Hepatocyte (in vitro differentiated cells): ENCODE results near the gene CNBP. TPM values are rescaled to one million over a fixed set of nuclear protein-coding genes. Genes with fewer than 3 reads are reported as not detected.
"Not testable (repeated sequence)": the region's sequence is repeated elsewhere in the genome, so short reads cannot be mapped to it uniquely, and the experiment has no call there.

Source experiments
- DNase-seq: peaks from one replicate; pipeline ENCODE4 v3.0.0-alpha.2; 2016; ENCODE audit warnings: low spot score
- H2AFZ ChIP-seq: fragments of 200-600 bp; sonication (generic); 2 replicates; pipeline ENCODE4 v1.6.0; 2016; ENCODE audit warnings: antibody characterized with exemption, mild to moderate bottlenecking
- H3K27ac ChIP-seq: fragments of 200-600 bp; sonication (generic); 2 replicates; pipeline ENCODE4 v1.5.1; 2016; ENCODE audit warnings: mild to moderate bottlenecking
- H3K27me3 ChIP-seq: fragments of 200-600 bp; sonication (generic); 2 replicates; pipeline ENCODE4 v1.6.1; 2016
- H3K36me3 ChIP-seq: fragments of 200-600 bp; sonication (generic); replicated peaks from 2 replicates; pipeline ENCODE4 v1.5.1; 2016; ENCODE audit warnings: low read depth; ENCODE audit not compliant: insufficient read depth
- H3K4me1 ChIP-seq: fragments of 200-600 bp; sonication (generic); 2 replicates; pipeline ENCODE4 v1.5.1; 2016; ENCODE audit warnings: mild to moderate bottlenecking, moderate library complexity; ENCODE audit not compliant: insufficient read depth
- H3K4me2 ChIP-seq: fragments of 200-600 bp; sonication (generic); 2 replicates; pipeline ENCODE4 v1.6.0; 2016
- H3K4me3 ChIP-seq: fragments of 200-600 bp; sonication (generic); 2 replicates; pipeline ENCODE4 v1.5.1; 2016; ENCODE audit warnings: mild to moderate bottlenecking
- H3K79me2 ChIP-seq: fragments of 200-600 bp; sonication (generic); 2 replicates; pipeline ENCODE4 v1.6.0; 2017; ENCODE audit warnings: mild to moderate bottlenecking
- H3K9me2 ChIP-seq: fragments of 200-600 bp; sonication (generic); replicated peaks from 2 replicates; pipeline ENCODE4 v1.6.0; 2017; ENCODE audit warnings: mild to moderate bottlenecking; ENCODE audit not compliant: insufficient read depth
- H3K9me3 ChIP-seq: fragments of 200-600 bp; sonication (generic); 2 replicates; pipeline ENCODE4 v1.5.1; 2016; ENCODE audit warnings: low read depth, mild to moderate bottlenecking
- H4K20me1 ChIP-seq: fragments of 200-600 bp; sonication (generic); 2 replicates; pipeline ENCODE4 v1.6.0; 2016; ENCODE audit warnings: mild to moderate bottlenecking; ENCODE audit not compliant: insufficient read depth, poor library complexity, severe bottlenecking
- CTCF ChIP-seq: fragments of 200-600 bp; sonication (generic); IDR thresholded peaks from 2 replicates; pipeline ENCODE4 v1.5.1; 2016; ENCODE audit warnings: antibody characterized with exemption, mild to moderate bottlenecking; ENCODE audit not compliant: poor library complexity
- EZH2 ChIP-seq: fragments of 200-600 bp; sonication (generic); IDR thresholded peaks from 2 replicates; pipeline ENCODE4 v1.6.1; 2016; ENCODE audit warnings: antibody characterized with exemption, mild to moderate bottlenecking, borderline replicate concordance
- EZH2phosphoT487 ChIP-seq: fragments of 200-600 bp; sonication (generic); IDR thresholded peaks from one replicate; pipeline ENCODE4 v1.6.1; 2018; ENCODE audit warnings: antibody characterized with exemption, mild to moderate bottlenecking, low read depth, moderate library complexity; ENCODE audit not compliant: unreplicated experiment, severe bottlenecking
- WGBS: methylation state at CpG from one replicate; pipeline ENCODE4 v1.1.6; 2016; ENCODE audit warnings: low lambda C conversion rate; ENCODE audit errors: missing lambda C conversion rate; 5-methylcytosine and 5-hydroxymethylcytosine counted together
- polyA plus RNA-seq: library from polyadenylated mRNA; unstranded; fragments of >200 nt; fragmentation: Nextera tagmentation; extraction: Ambion mirVana; gene quantifications from 2 replicates; pipeline ENCODE4 v1.2.1, GENCODE V29; 2016
- total RNA-seq: library from RNA; depleted of rRNA; stranded (reverse); fragments of >200 nt; gene quantifications from 2 replicates; pipeline ENCODE4 v1.2.3, GENCODE V29; 2014

Gene CNBP
- total and polyA plus RNA-seq, 2 experiments from 2014 or later: 289 to 316 TPM

DNA sequence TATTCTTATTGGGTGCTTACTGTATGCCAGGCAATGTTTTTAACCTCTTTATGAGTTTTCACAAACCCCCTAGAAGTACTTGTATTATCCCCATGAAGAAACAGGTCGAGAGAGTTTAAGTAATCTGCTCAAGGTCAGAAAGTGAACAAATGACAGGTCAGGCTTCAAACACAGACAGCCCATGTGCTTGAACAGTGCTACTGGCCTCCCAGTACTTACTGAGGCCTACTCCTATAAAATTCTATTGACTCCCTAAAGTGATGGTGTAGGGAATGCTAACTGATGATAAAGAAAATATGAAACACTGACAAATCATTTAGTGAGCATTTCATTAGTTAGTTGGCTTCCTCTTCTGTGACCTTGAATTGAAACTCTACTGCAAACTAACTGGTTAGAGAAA is 4.2 kb upstream of the CNBP start:
- Histone ChIP-seq H3K9me2 (no peaks in the 10 kb centered on the region), H3K27ac (no peak overlapping the region), H3K27me3 (no peaks in the 10 kb centered on the region), H3K9me3 (no peaks in the 10 kb centered on the region), H3K79me2 (peaks cover 31% of the 10 kb centered on the region), H3K4me2 (no peak overlapping the region), H3K4me3 (no peak overlapping the region), H3K36me3 (no peaks in the 10 kb centered on the region), H3K4me1 (peaks cover 11% of the 10 kb centered on the region), H2AFZ (no peak overlapping the region), H4K20me1 (peaks cover under 1% of the 10 kb centered on the region)
- TF ChIP-seq EZH2phosphoT487 (no peak), EZH2 (no peak)
- WGBS: 76% methylated on average over 1 of the region's 1 CpG
- no peak for DNase-seq

DNA sequence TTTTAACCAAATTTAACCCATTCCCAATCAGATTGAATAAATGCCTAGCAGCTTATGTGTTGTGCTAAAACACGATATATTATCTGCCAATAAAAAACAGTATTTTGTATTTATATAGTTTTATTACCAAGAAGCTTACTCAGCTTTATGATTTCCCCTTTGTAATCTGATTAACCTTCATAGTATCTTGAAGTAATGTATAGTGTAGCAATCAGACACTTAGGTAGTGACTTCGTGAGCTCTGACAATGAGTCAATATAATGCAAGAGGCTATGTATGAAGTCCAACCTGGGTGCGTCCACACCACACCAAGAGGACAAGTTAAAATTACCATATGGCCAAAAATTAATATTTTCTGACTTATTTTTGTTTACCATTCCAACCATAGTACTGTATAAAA is 2.1 kb upstream of the CNBP start:
- no peaks in the 10 kb centered on the region for H3K36me3 ChIP-seq
- no peak for DNase-seq
- no peak overlapping the region for H3K4me2 ChIP-seq
- H3K4me3 ChIP-seq: no peak overlapping the region
- H3K27ac ChIP-seq: no peak overlapping the region
- WGBS: 82% methylated on average over 3 of the region's 3 CpGs
- H3K9me3 ChIP-seq: no peaks in the 10 kb centered on the region
- H3K27me3 ChIP-seq: no peaks in the 10 kb centered on the region
- H3K9me2 ChIP-seq: no peaks in the 10 kb centered on the region
- H3K4me1 ChIP-seq: peaks cover 11% of the 10 kb centered on the region
- H4K20me1 ChIP-seq: peaks cover 22% of the 10 kb centered on the region
- H3K79me2 ChIP-seq: peaks cover 51% of the 10 kb centered on the region
- TF ChIP-seq EZH2 (no peak), CTCF (no peak), EZH2phosphoT487 (no peak)
- no peak overlapping the region for H2AFZ ChIP-seq

GRCh38 chr3:129184784-129185542 is 1.3 kb upstream of the CNBP start:
- Histone ChIP-seq H3K4me3 (peak overlapping the region; percentile 56), H3K27ac (peak overlapping the region; percentile 96), H3K79me2 (peaks cover 59% of the 10 kb centered on the region), H3K4me1 (peaks cover 19% of the 10 kb centered on the region), H3K4me2 (peak overlapping the region; percentile 84), H4K20me1 (peaks cover 30% of the 10 kb centered on the region)
- 92% methylated on average over 20 of the region's 20 CpGs for WGBS
- not testable (repeated sequence) for DNase-seq, H3K9me3 ChIP-seq, H3K9me2 ChIP-seq, H3K36me3 ChIP-seq, H2AFZ ChIP-seq, H3K27me3 ChIP-seq

GRCh38 chr3:129184396-129184657 is 631 bp upstream of the CNBP start:
- H3K36me3 ChIP-seq: no peaks in the 10 kb centered on the region
- no peaks in the 10 kb centered on the region for H3K27me3 ChIP-seq
- peak overlapping the region; percentile 84 for H3K4me2 ChIP-seq
- peak overlapping the region; percentile 72 for H2AFZ ChIP-seq
- H3K4me1 ChIP-seq: peaks cover 24% of the 10 kb centered on the region
- peaks cover 66% of the 10 kb centered on the region for H3K79me2 ChIP-seq
- peak overlapping the region; percentile 96 for H3K27ac ChIP-seq
- H3K9me3 ChIP-seq: no peaks in the 10 kb centered on the region
- no peak for TF ChIP-seq EZH2phosphoT487
- no peak for TF ChIP-seq CTCF
- TF ChIP-seq EZH2: no peak
- H4K20me1 ChIP-seq: peaks cover 36% of the 10 kb centered on the region
- H3K4me3 ChIP-seq: peak overlapping the region; percentile 56
- whole genome bisulfite sequencing: 5% methylated on average over 5 of the region's 5 CpGs
- DNase-seq: peak; percentile 39
- H3K9me2 ChIP-seq: no peaks in the 10 kb centered on the region
